ENCODE measurements around the gene HUWE1.

DNA sequence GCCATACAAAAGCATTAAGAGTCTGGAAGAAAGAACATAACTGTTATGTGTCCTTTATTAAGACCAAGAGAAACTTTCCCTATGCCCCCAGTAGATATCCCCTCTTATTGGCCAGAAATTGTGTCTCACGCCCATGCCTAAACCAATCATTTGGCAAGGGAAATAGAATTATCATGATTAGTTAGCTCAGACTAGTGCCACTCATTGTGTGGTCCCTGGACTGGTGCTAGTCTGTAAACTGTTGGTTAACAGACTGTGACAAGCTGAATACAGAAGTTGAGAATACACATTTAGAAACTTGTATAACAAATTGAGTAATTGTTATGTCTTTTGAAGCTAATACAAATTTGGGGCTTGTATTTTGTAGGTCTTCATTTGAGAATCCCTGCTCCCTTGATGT is 8.1 kb upstream of the HUWE1 start:
- TF ChIP-seq CTCF (IDR thresholded peaks at IDR 0.05) (no peak), POLR2A (IDR thresholded peaks at IDR 0.05) (no peak), POLR2AphosphoS5 (IDR thresholded peaks at IDR 0.05) (no peak), EP300 (IDR thresholded peaks at IDR 0.05) (no peak)

Measured in suprapubic skin (tissue), 4 donors.